K562 (cell line): ENCODE results near the gene ZNF749. TPM values are rescaled to one million over a fixed set of nuclear protein-coding genes. Genes with fewer than 3 reads are reported as not detected.

Experiments used
- ATF1 ChIP-seq, 2 experiments: fragments of 450-650 bp in 1 of 2; IDR thresholded peaks; 2 replicates each; pipeline ENCODE4 v1.6.1; 2016; ENCODE audit warnings: missing compliant biosample characterization in 1 of 2, missing genetic modification characterization in 1 of 2
- BHLHE40 ChIP-seq: IDR thresholded peaks from 2 replicates; pipeline ENCODE4 v1.6.1; 2011; ENCODE audit warnings: low read length, improper control_type of control experiment
- CBX1 ChIP-seq: sonication (generic); IDR thresholded peaks from 2 replicates; pipeline ENCODE4 v1.6.1; 2016; ENCODE audit warnings: antibody characterized with exemption, low read depth, mild to moderate bottlenecking
- CXXC5 ChIP-seq: fragments of 250-450 bp; sonication (Bioruptor Pico); IDR thresholded peaks from 2 replicates; pipeline ENCODE4 v1.8.0; 2022; ENCODE audit warnings: inconsistent platforms, mild to moderate bottlenecking, moderate library complexity
- EGR1 ChIP-seq: fragments of 450-650 bp; conservative IDR thresholded peaks from 2 replicates; pipeline ENCODE4 v1.6.1; 2017; ENCODE audit warnings: mild to moderate bottlenecking
- ETS1 ChIP-seq: conservative IDR thresholded peaks from 2 replicates; pipeline ENCODE4 v1.6.1; 2011; ENCODE audit warnings: low read depth, mild to moderate bottlenecking, low read length; ENCODE audit not compliant: control insufficient read depth
- FOXK1 ChIP-seq: sonication (generic); formaldehyde crosslinking; IDR thresholded peaks from 2 replicates; pipeline ENCODE4 v1.8.0; 2022; ENCODE audit warnings: missing genetic modification reagents, mild to moderate bottlenecking, borderline replicate concordance
- FOXK2 ChIP-seq, 2 experiments: fragments of 450-650 bp; IDR thresholded peaks in 1 of 2; conservative IDR thresholded peaks in 1 of 2; 2 replicates each; pipeline ENCODE4 v1.6.1; 2016; ENCODE audit warnings: low read depth in 2 of 2, mild to moderate bottlenecking in 1 of 2
- KLF13 ChIP-seq: fragments of 450-650 bp; IDR thresholded peaks from 2 replicates; pipeline ENCODE4 v1.6.1; 2016; ENCODE audit warnings: missing genetic modification characterization, low read depth, mild to moderate bottlenecking, missing compliant biosample characterization, moderate library complexity, borderline replicate concordance
- MBD2 ChIP-seq: sonication (generic); IDR thresholded peaks from 2 replicates; pipeline ENCODE4 v1.6.1; 2016; ENCODE audit warnings: low read depth, borderline replicate concordance
- SIN3B ChIP-seq: fragments of 450-650 bp; IDR thresholded peaks from 2 replicates; pipeline ENCODE4 v1.6.1; 2017; ENCODE audit warnings: low read depth, mild to moderate bottlenecking, moderate library complexity
- SMC3 ChIP-seq: conservative IDR thresholded peaks from 2 replicates; pipeline ENCODE4 v1.6.1; 2011; ENCODE audit warnings: low read depth, low read length, improper control_type of control experiment; ENCODE audit not compliant: insufficient read depth
- SOX6 ChIP-seq: fragments of 450-650 bp; IDR thresholded peaks from 2 replicates; pipeline ENCODE4 v1.6.1; 2014; ENCODE audit warnings: mild to moderate bottlenecking
- SP2 ChIP-seq: IDR thresholded peaks from 2 replicates; pipeline ENCODE4 v1.6.1; 2011; ENCODE audit warnings: mild to moderate bottlenecking, low read depth, low read length, moderate library complexity; ENCODE audit not compliant: poor library complexity, severe bottlenecking; ENCODE audit errors: extremely low read depth
- ZNF507 ChIP-seq: conservative IDR thresholded peaks from 2 replicates; pipeline ENCODE4 v1.6.1; 2017; ENCODE audit warnings: missing genetic modification characterization, missing compliant biosample characterization
- ZNF764 ChIP-seq: fragments of 250-450 bp; sonication (Bioruptor Pico); IDR thresholded peaks from 2 replicates; pipeline ENCODE4 v1.4.0; 2020; ENCODE audit warnings: low read depth, mild to moderate bottlenecking, moderate library complexity
- polyA plus RNA-seq, 8 experiments: library from polyadenylated mRNA; depleted of rRNA in 4 of 8; stranded (reverse) in 5 of 8; unstranded in 3 of 8; fragments of >200 nt; fragmentation: Nextera tagmentation in 2 of 8; fragmentation: Illumina TruSeq in 1 of 8; extraction: Ambion mirVana in 2 of 8; extraction: Trizol in 1 of 8; gene quantifications; 2 replicates each; pipeline versions ENCODE4 v1.2.1 to v1.2.3, GENCODE V29; 2011 to 2014; ENCODE audit warnings: inconsistent platforms in 1 of 8, missing spikeins in 1 of 8
- total RNA-seq, 7 experiments: library from RNA; depleted of rRNA in 6 of 7; stranded (reverse); fragments of >200 nt in 6 of 7; fragmentation: Illumina TruSeq in 2 of 7; extraction: Trizol in 2 of 7; gene quantifications; 2 replicates each; pipeline versions ENCODE4 v1.2.1 to v1.2.3, GENCODE V29; 2011 to 2021; ENCODE audit warnings: low replicate concordance in 1 of 7
- TF ChIP-seq, protein P1 (sequence below): fragments of 250-450 bp; sonication (Bioruptor Pico); IDR thresholded peaks from 2 replicates; pipeline ENCODE4 v1.4.0; 2020; ENCODE audit warnings: mild to moderate bottlenecking
- TF ChIP-seq, protein P2 (sequence below): fragments of 450-650 bp; IDR thresholded peaks from 2 replicates; pipeline ENCODE4 v1.6.1; 2014; ENCODE audit warnings: low read depth, mild to moderate bottlenecking, moderate library complexity, borderline replicate concordance

Gene ZNF749
- total and polyA plus RNA-seq, 9 of the 15 experiments (the other 6 are each of a cell fraction or from before 2014, with no cell fraction given) = 5.3 to 33.2 (median 15.0) TPM

GRCh38 chr19:57410877-57411671, 24.1 kb upstream of the ZNF749 start, which contains the start of gene ZNF17 (continued):
- TF ChIP-seq CXXC5 (CRISPR knock-in tag) (peak; percentile 97), BHLHE40 (peak; percentile 83), ZNF507 (tag) (no peak), ZNF764 (CRISPR knock-in tag) (no peak), SOX6 (0 out of 2 replicates have a peak, but pooled peaks have one; percentile 11), SMC3 (0 out of 2 replicates have a peak, but pooled peaks have one; percentile 6), CBX1 (0 out of 2 replicates have a peak, but pooled peaks have one; percentile 40), SP2 (peak; percentile 73), ETS1 (peak; percentile 72), KLF13 (tag) (no peak), MBD2 (peak; percentile 96), SIN3B (peak; percentile 97), FOXK1 (CRISPR knock-in tag) (0 out of 2 replicates have a peak, but pooled peaks have one; percentile 24), ATF1 (CRISPR knock-in tag; IDR thresholded peaks at IDR 0.05) (peak; percentile 27; the same call in 1 of the 2 replicates), ATF1 (tag; IDR thresholded peaks at IDR 0.05) (peak; percentile 94), EGR1 (peak; percentile 67), FOXK2 (conservative IDR thresholded peaks at IDR 0.05 in 1 of 2, IDR thresholded peaks at IDR 0.05 in 1 of 2; ENCODE audit: low read depth in 2 of 2) (peak; percentile 95 to 98)
- TF ChIP-seq, protein P1, sequence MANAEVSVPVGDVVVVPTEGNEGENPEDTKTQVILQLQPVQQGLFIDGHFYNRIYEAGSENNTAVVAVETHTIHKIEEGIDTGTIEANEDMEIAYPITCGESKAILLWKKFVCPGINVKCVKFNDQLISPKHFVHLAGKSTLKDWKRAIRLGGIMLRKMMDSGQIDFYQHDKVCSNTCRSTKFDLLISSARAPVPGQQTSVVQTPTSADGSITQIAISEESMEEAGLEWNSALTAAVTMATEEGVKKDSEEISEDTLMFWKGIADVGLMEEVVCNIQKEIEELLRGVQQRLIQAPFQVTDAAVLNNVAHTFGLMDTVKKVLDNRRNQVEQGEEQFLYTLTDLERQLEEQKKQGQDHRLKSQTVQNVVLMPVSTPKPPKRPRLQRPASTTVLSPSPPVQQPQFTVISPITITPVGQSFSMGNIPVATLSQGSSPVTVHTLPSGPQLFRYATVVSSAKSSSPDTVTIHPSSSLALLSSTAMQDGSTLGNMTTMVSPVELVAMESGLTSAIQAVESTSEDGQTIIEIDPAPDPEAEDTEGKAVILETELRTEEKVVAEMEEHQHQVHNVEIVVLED (CRISPR knock-in tag) = peak; percentile 97
- TF ChIP-seq, protein P2, sequence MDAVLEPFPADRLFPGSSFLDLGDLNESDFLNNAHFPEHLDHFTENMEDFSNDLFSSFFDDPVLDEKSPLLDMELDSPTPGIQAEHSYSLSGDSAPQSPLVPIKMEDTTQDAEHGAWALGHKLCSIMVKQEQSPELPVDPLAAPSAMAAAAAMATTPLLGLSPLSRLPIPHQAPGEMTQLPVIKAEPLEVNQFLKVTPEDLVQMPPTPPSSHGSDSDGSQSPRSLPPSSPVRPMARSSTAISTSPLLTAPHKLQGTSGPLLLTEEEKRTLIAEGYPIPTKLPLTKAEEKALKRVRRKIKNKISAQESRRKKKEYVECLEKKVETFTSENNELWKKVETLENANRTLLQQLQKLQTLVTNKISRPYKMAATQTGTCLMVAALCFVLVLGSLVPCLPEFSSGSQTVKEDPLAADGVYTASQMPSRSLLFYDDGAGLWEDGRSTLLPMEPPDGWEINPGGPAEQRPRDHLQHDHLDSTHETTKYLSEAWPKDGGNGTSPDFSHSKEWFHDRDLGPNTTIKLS = peak; percentile 73
- TF ChIP-seq, all 486 proteins: peak for 75
